GM10266 (cell line): ENCODE data around the gene AADACL4.
"Not testable (repeated sequence)": the region's sequence is repeated elsewhere in the genome, so short reads cannot be mapped to it uniquely, and the experiment has no call there.

Experiments used
- DNase-seq: peaks from one replicate; pipeline ENCODE4 v3.0.0; 2012; ENCODE audit errors: extremely low spot score
- CTCF ChIP-seq: IDR thresholded peaks from 2 replicates; pipeline ENCODE4 v1.5.1; 2012; ENCODE audit warnings: mild to moderate bottlenecking, low read depth; ENCODE audit not compliant: control insufficient read depth, insufficient read depth; ENCODE audit errors: missing control alignments

Gene AADACL4

GRCh38 chr1:12662556-12662955 is 18.7 kb downstream of the AADACL4 start:
- no peak for DNase-seq
- no peak for TF ChIP-seq CTCF

GRCh38 chr1:12665511-12665910 is 21.6 kb downstream of the AADACL4 start:
- TF ChIP-seq CTCF = no peak
- no peak for DNase-seq

- TF ChIP-seq CTCF = no peak
- DNase-seq = no peak
These were observed 22.4 kb downstream of the AADACL4 start for GRCh38 chr1:12666141-12666735.

GRCh38 chr1:12669529-12670068 is 25.7 kb downstream of the AADACL4 start:
- TF ChIP-seq CTCF = no peak
- no peak for DNase-seq

- TF ChIP-seq CTCF = no peak
- DNase-seq = no peak
These were observed 30.5 kb downstream of the AADACL4 start for GRCh38 chr1:12674358-12674757.

GRCh38 chr1:12676122-12676521 is 32.2 kb downstream of the AADACL4 start:
- not testable (repeated sequence) for DNase-seq

- no peak for TF ChIP-seq CTCF
- DNase-seq = no peak
These were observed 33.7 kb downstream of the AADACL4 start for GRCh38 chr1:12677565-12677964.

- TF ChIP-seq CTCF = no peak
- DNase-seq = no peak
These were observed 34.5 kb downstream of the AADACL4 start for GRCh38 chr1:12678350-12678749.
